ENCODE data around the gene KRTAP4-6.
"Not testable (repeated sequence)": the region's sequence is repeated elsewhere in the genome, so short reads cannot be mapped to it uniquely, and the experiment has no call there.

KRTAP4-6 gene

GRCh38 chr17:41118721-41119120 lies 21.6 kb downstream of the KRTAP4-6 start:
- Histone ChIP-seq H3K9me3 (ENCODE audit: control insufficient read depth, insufficient read depth, low read length) (no peaks in the 10 kb centered on the region), H3K4me1 (ENCODE audit: control insufficient read depth, insufficient read depth, low read length) (no peaks in the 10 kb centered on the region), H3K4me3 (ENCODE audit: low read depth, low read length) (no peak overlapping the region), H3K27me3 (ENCODE audit: control insufficient read depth, insufficient read depth, low read length) (no peaks in the 10 kb centered on the region), H3K36me3 (ENCODE audit: control insufficient read depth, insufficient read depth, low read length) (no peaks in the 10 kb centered on the region), H3K9ac (ENCODE audit: low read depth, low read length) (no peak overlapping the region)

- H3K9me3 ChIP-seq (ENCODE audit: control insufficient read depth, insufficient read depth, low read length); H3K27me3 ChIP-seq (ENCODE audit: control insufficient read depth, insufficient read depth, low read length); H3K4me3 ChIP-seq (ENCODE audit: low read depth, low read length); H3K36me3 ChIP-seq (ENCODE audit: control insufficient read depth, insufficient read depth, low read length); H3K4me1 ChIP-seq (ENCODE audit: control insufficient read depth, insufficient read depth, low read length); H3K9ac ChIP-seq (ENCODE audit: low read depth, low read length): not testable (repeated sequence)
These were observed 22.4 kb downstream of the KRTAP4-6 start, which contains the start of gene KRTAP4-11 for GRCh38 chr17:41117846-41118386. KRTAP4-11 (minus strand) TSS chr17:41118373; CDS start chr17:41118315, 58 bp downstream.

- Histone ChIP-seq H3K9ac (ENCODE audit: low read depth, low read length) (no peak overlapping the region), H3K4me1 (ENCODE audit: control insufficient read depth, insufficient read depth, low read length) (no peaks in the 10 kb centered on the region), H3K36me3 (ENCODE audit: control insufficient read depth, insufficient read depth, low read length) (no peaks in the 10 kb centered on the region), H3K9me3 (ENCODE audit: control insufficient read depth, insufficient read depth, low read length) (peaks cover 6% of the 10 kb centered on the region), H3K27me3 (ENCODE audit: control insufficient read depth, insufficient read depth, low read length) (no peaks in the 10 kb centered on the region), H3K4me3 (ENCODE audit: low read depth, low read length) (no peak overlapping the region)
These were observed 24.0 kb downstream of the KRTAP4-6 start for GRCh38 chr17:41116297-41116696.

GRCh38 chr17:41111151-41111885 lies 29.0 kb downstream of the KRTAP4-6 start:
- Histone ChIP-seq H3K36me3 (ENCODE audit: control insufficient read depth, insufficient read depth, low read length) (no peaks in the 10 kb centered on the region), H3K4me1 (ENCODE audit: control insufficient read depth, insufficient read depth, low read length) (peaks cover 12% of the 10 kb centered on the region), H3K9ac (ENCODE audit: low read depth, low read length) (no peak overlapping the region), H3K4me3 (ENCODE audit: low read depth, low read length) (no peak overlapping the region), H3K27me3 (ENCODE audit: control insufficient read depth, insufficient read depth, low read length) (no peaks in the 10 kb centered on the region), H3K9me3 (ENCODE audit: control insufficient read depth, insufficient read depth, low read length) (peaks cover 9% of the 10 kb centered on the region)

- H3K9ac ChIP-seq (ENCODE audit: low read depth, low read length); H3K36me3 ChIP-seq (ENCODE audit: control insufficient read depth, insufficient read depth, low read length); H3K4me3 ChIP-seq (ENCODE audit: low read depth, low read length); H3K27me3 ChIP-seq (ENCODE audit: control insufficient read depth, insufficient read depth, low read length); H3K9me3 ChIP-seq (ENCODE audit: control insufficient read depth, insufficient read depth, low read length): not testable (repeated sequence)
- peaks cover 12% of the 10 kb centered on the region for H3K4me1 ChIP-seq (ENCODE audit: control insufficient read depth, insufficient read depth, low read length)
These were observed 31.5 kb downstream of the KRTAP4-6 start for GRCh38 chr17:41108728-41109386.

- no peaks in the 10 kb centered on the region for H3K36me3 ChIP-seq (ENCODE audit: control insufficient read depth, insufficient read depth, low read length)
- no peak overlapping the region for H3K4me3 ChIP-seq (ENCODE audit: low read depth, low read length)
- peaks cover 12% of the 10 kb centered on the region for H3K4me1 ChIP-seq (ENCODE audit: control insufficient read depth, insufficient read depth, low read length)
- H3K9me3 ChIP-seq (ENCODE audit: control insufficient read depth, insufficient read depth, low read length), result peaks cover 9% of the 10 kb centered on the region
- no peak overlapping the region for H3K9ac ChIP-seq (ENCODE audit: low read depth, low read length)
- H3K27me3 ChIP-seq (ENCODE audit: control insufficient read depth, insufficient read depth, low read length), result no peaks in the 10 kb centered on the region
These were observed 32.3 kb downstream of the KRTAP4-6 start for GRCh38 chr17:41107941-41108450.

- H3K4me3 ChIP-seq (ENCODE audit: low read depth, low read length); H3K27me3 ChIP-seq (ENCODE audit: control insufficient read depth, insufficient read depth, low read length); H3K9ac ChIP-seq (ENCODE audit: low read depth, low read length); H3K9me3 ChIP-seq (ENCODE audit: control insufficient read depth, insufficient read depth, low read length); H3K36me3 ChIP-seq (ENCODE audit: control insufficient read depth, insufficient read depth, low read length): not testable (repeated sequence)
- H3K4me1 ChIP-seq (ENCODE audit: control insufficient read depth, insufficient read depth, low read length), result peaks cover 12% of the 10 kb centered on the region
These were observed 35.0 kb downstream of the KRTAP4-6 start, which contains the start of gene KRTAP4-9 for GRCh38 chr17:41105347-41105746. KRTAP4-9 (plus strand) TSS chr17:41105389; CDS start chr17:41105389, 0 bp downstream.

GRCh38 chr17:41104386-41105038 lies 35.8 kb downstream of the KRTAP4-6 start:
- not testable (repeated sequence) for H3K9me3 ChIP-seq (ENCODE audit: control insufficient read depth, insufficient read depth, low read length); H3K4me3 ChIP-seq (ENCODE audit: low read depth, low read length); H3K9ac ChIP-seq (ENCODE audit: low read depth, low read length); H3K27me3 ChIP-seq (ENCODE audit: control insufficient read depth, insufficient read depth, low read length); H3K36me3 ChIP-seq (ENCODE audit: control insufficient read depth, insufficient read depth, low read length)
- peaks cover 12% of the 10 kb centered on the region for H3K4me1 ChIP-seq (ENCODE audit: control insufficient read depth, insufficient read depth, low read length)

- Histone ChIP-seq H3K4me3 (ENCODE audit: low read depth, low read length) (no peak overlapping the region), H3K4me1 (ENCODE audit: control insufficient read depth, insufficient read depth, low read length) (peaks cover 12% of the 10 kb centered on the region), H3K9ac (ENCODE audit: low read depth, low read length) (no peak overlapping the region), H3K36me3 (ENCODE audit: control insufficient read depth, insufficient read depth, low read length) (no peaks in the 10 kb centered on the region), H3K9me3 (ENCODE audit: control insufficient read depth, insufficient read depth, low read length) (no peaks in the 10 kb centered on the region), H3K27me3 (ENCODE audit: control insufficient read depth, insufficient read depth, low read length) (no peaks in the 10 kb centered on the region)
These were observed 36.4 kb downstream of the KRTAP4-6 start for GRCh38 chr17:41103896-41104295.

GRCh38 chr17:41101586-41102259 lies 38.6 kb downstream of the KRTAP4-6 start, which contains the start of gene KRTAP4-16:
KRTAP4-16 (minus strand) TSS chr17:41102209; CDS start chr17:41102209, 0 bp downstream.
- Histone ChIP-seq H3K9ac (ENCODE audit: low read depth, low read length) (no peak within 1 kb of the TSS), H3K4me1 (ENCODE audit: control insufficient read depth, insufficient read depth, low read length) (no peaks in the 10 kb centered on the region)

More at GRCh38 chr17:41101586-41102259, 38.6 kb downstream of the KRTAP4-6 start, which contains the start of gene KRTAP4-16:
- no peak within 1 kb of the TSS for H3K4me3 ChIP-seq (ENCODE audit: low read depth, low read length)
- H3K27me3 ChIP-seq (ENCODE audit: control insufficient read depth, insufficient read depth, low read length), result no peaks in the 10 kb centered on the region
- no peaks in the 10 kb centered on the region for H3K36me3 ChIP-seq (ENCODE audit: control insufficient read depth, insufficient read depth, low read length)
- no peaks in the 10 kb centered on the region for H3K9me3 ChIP-seq (ENCODE audit: control insufficient read depth, insufficient read depth, low read length)
